B cell (primary cell): ENCODE data around the gene SLC36A1. TPM values are rescaled to one million over a fixed set of nuclear protein-coding genes. Genes with fewer than 3 reads are reported as not detected.

ENCODE experiments used
- ATAC-seq: fragments of 200-7000 bp; cut with Tn5 transposase; one replicate; pipeline ENCODE4 v1.10.0; 2021; ENCODE audit warnings: low read depth, mild to moderate bottlenecking, moderate number of reproducible peaks, moderate library complexity
- CTCF ChIA-PET: fragments of 350-600 bp; sonication (Branson Sonifier 250); formaldehyde crosslinking; loops from one replicate; lab custom pipeline; 2021; ENCODE audit warnings: antibody characterized with exemption, inconsistent platforms; lab: Charles Lee
- POLR2A ChIA-PET: fragments of 350-600 bp; sonication (Branson Sonifier 250); formaldehyde crosslinking; loops from one replicate; lab custom pipeline; 2021; ENCODE audit warnings: antibody characterized with exemption; lab: Charles Lee
- DNase-seq: peaks from one replicate; pipeline ENCODE4 v3.0.0; 2013
- H2AFZ ChIP-seq: 2 replicates; pipeline ENCODE4 v1.6.1; 2012; ENCODE audit warnings: mild to moderate bottlenecking, low read depth, low read length; ENCODE audit not compliant: insufficient read depth, poor library complexity, severe bottlenecking
- H3K27ac ChIP-seq, 2 donors: 1 replicate in 1 of 2; 2 replicates in 1 of 2; pipeline ENCODE4 v1.5.1; 2012 to 2013; ENCODE audit warnings: low read length in 2 of 2, mild to moderate bottlenecking in 2 of 2, moderate library complexity in 1 of 2
- H3K27me3 ChIP-seq, 4 experiments: fragments of 200-600 bp in 1 of 4; sonication (generic) in 1 of 4; replicated peaks in 1 of 4; 1 replicate in 2 of 4; 2 replicates in 2 of 4; pipeline versions ENCODE4 v1.6.1 to v1.7.0; 2013 to 2016; ENCODE audit warnings: low read length in 3 of 4, mild to moderate bottlenecking in 2 of 4, mixed read lengths in 1 of 4, moderate library complexity in 1 of 4; ENCODE audit not compliant: insufficient read depth in 4 of 4, control insufficient read depth in 3 of 4; ENCODE audit errors: control extremely low read depth in 1 of 4
- H3K36me3 ChIP-seq, 2 experiments: replicated peaks in 1 of 2; 1 replicate in 1 of 2; 2 replicates in 1 of 2; pipeline versions ENCODE4 v1.6.1 to v1.7.1; 2013; ENCODE audit warnings: low read length in 1 of 2; ENCODE audit not compliant: insufficient read depth in 2 of 2, control insufficient read depth in 1 of 2; ENCODE audit errors: control extremely low read depth in 1 of 2, extremely low read depth in 1 of 2
- H3K4me1 ChIP-seq, 2 donors: fragments of 200-600 bp in 1 of 2; sonication (generic) in 1 of 2; 1 replicate in 1 of 2; 2 replicates in 1 of 2; pipeline versions ENCODE4 v1.5.1 to v1.6.1; 2013 to 2017; ENCODE audit warnings: low read length in 2 of 2; ENCODE audit not compliant: control insufficient read depth in 2 of 2, insufficient read depth in 2 of 2
- H3K4me2 ChIP-seq: replicated peaks from 2 replicates; pipeline ENCODE3; 2012; ENCODE audit warnings: mild to moderate bottlenecking, low read depth, low read length; ENCODE audit not compliant: poor library complexity, severe bottlenecking
- H3K4me3 ChIP-seq, 5 experiments: fragments of 200-600 bp in 1 of 5; sonication (generic) in 1 of 5; 1 replicate in 3 of 5; 2 replicates in 2 of 5; pipeline versions ENCODE4 v1.5.1 to v1.7.0; 2011 to 2016; ENCODE audit warnings: low read length in 4 of 5, mild to moderate bottlenecking in 4 of 5, low read depth in 2 of 5, control low read depth in 1 of 5, moderate library complexity in 1 of 5; ENCODE audit not compliant: insufficient read depth in 1 of 5; ENCODE audit errors: control extremely low read depth in 1 of 5, extremely low read depth in 1 of 5
- H3K79me2 ChIP-seq: fragments of 200-600 bp; sonication (generic); one replicate; pipeline ENCODE4 v1.6.0; 2016; ENCODE audit warnings: low read length; ENCODE audit not compliant: control insufficient read depth, insufficient read depth
- H3K9ac ChIP-seq: fragments of 200-600 bp; sonication (generic); 2 replicates; pipeline ENCODE4 v1.6.1; 2017; ENCODE audit warnings: mild to moderate bottlenecking, low read length, moderate library complexity
- H3K9me3 ChIP-seq, 3 donors: one replicate each; pipeline versions ENCODE4 v1.6.1 to v1.7.1; 2013; ENCODE audit warnings: low read length in 2 of 3; ENCODE audit not compliant: control insufficient read depth in 2 of 3, insufficient read depth in 1 of 3; ENCODE audit errors: control extremely low read depth in 1 of 3
- H4K20me1 ChIP-seq: 2 replicates; pipeline ENCODE4 v1.6.0; 2012; ENCODE audit warnings: mild to moderate bottlenecking, low read length; ENCODE audit not compliant: insufficient read depth, control insufficient read depth, poor library complexity, severe bottlenecking
- H3K27ac Mint-ChIP-seq: one replicate; pipeline ENCODE4 v1.8.0; 2021; ENCODE audit warnings: mixed read lengths
- H3K27me3 Mint-ChIP-seq: one replicate; pipeline ENCODE4 v1.8.0; 2021; ENCODE audit warnings: mixed read lengths
- H3K4me1 Mint-ChIP-seq: one replicate; pipeline ENCODE4 v1.8.0; 2021; ENCODE audit warnings: mixed read lengths
- H3K4me3 Mint-ChIP-seq: one replicate; pipeline ENCODE4 v1.8.0; 2021; ENCODE audit warnings: mixed read lengths
- H3K9me3 Mint-ChIP-seq: one replicate; pipeline ENCODE4 v1.8.0; 2022; ENCODE audit warnings: mixed read lengths; ENCODE audit not compliant: insufficient read depth
- EZH2 ChIP-seq: IDR thresholded peaks from 2 replicates; pipeline ENCODE4 v1.6.1; 2012; ENCODE audit warnings: borderline replicate concordance, low read depth, mild to moderate bottlenecking, moderate library complexity, low read length; ENCODE audit not compliant: insufficient read depth, poor library complexity, severe bottlenecking
- WGBS: methylation state at CpG from one replicate; pipeline ENCODE4 v1.1.5; 2013; ENCODE audit warnings: missing lambda C conversion rate; ENCODE audit not compliant: insufficient coverage; 5-methylcytosine and 5-hydroxymethylcytosine counted together
- intact Hi-C: fragments of 100-400 bp; cut with micrococcal nuclease; formaldehyde crosslinking; loops from one replicate; pipeline ENCODE4 v1.10.0; 2022
- polyA plus RNA-seq: library from polyadenylated mRNA; depleted of rRNA; stranded (reverse); fragments of >200 nt; gene quantifications from 2 replicates; pipeline ENCODE4 v1.2.3, GENCODE V29; 2012
- total RNA-seq, 2 donors: library from RNA; stranded (reverse); fragments of 120-200 nt in 1 of 2; gene quantifications; 1 replicate in 1 of 2; 2 replicates in 1 of 2; pipeline versions ENCODE4 v1.2.3 to v1.2.4, GENCODE V29; 2013 to 2022
- TF ChIP-seq, protein P1 (sequence below): fragments of 200-600 bp; IDR thresholded peaks from one replicate; pipeline ENCODE4 v1.8.0; 2022; ENCODE audit warnings: antibody characterized with exemption, mild to moderate bottlenecking

Gene SLC36A1
- total and polyA plus RNA-seq, 2 donors (not counting 1 experiment from before 2014, with no cell fraction given), result 4.0 to 15.1 TPM

- CTCF ChIA-PET, result interaction anchor here (1.2 to 1.7 kb wide), 5 partner anchors 9 to 71 kb away, joined by 4 to 6 read pairs (median 5); partner anchors contain the start of gene SLC36A1
These were observed 51.2 kb downstream of the SLC36A1 start for GRCh38 chr5:151498395-151499155.

More at GRCh38 chr5:151498395-151499155, 51.2 kb downstream of the SLC36A1 start:
- intact Hi-C loops, result loop anchor here (5.0 kb wide), 1 partner anchor 321 kb away; no protein-coding TSS in a partner anchor
- DNase-seq (no peak), ATAC-seq (no peak)
- Histone ChIP-seq H3K9ac (no peak overlapping the region), H3K36me3 (peaks cover 0 to 3% of the 10 kb centered on the region in 2 experiments), H3K79me2 (no peaks in the 10 kb centered on the region), H3K4me3 (no peak overlapping the region), H3K27ac (no peak overlapping the region), H3K27me3 (no peaks in the 10 kb centered on the region), H3K4me2 (no peak overlapping the region), H2AFZ (no peak overlapping the region), H4K20me1 (no peaks in the 10 kb centered on the region), H3K4me1 (peaks cover 0 to 6% of the 10 kb centered on the region in 2 donors), H3K9me3 (no peaks in the 10 kb centered on the region)
- H3K9me3 Mint-ChIP-seq, result no peaks in the 10 kb centered on the region
- H3K27ac Mint-ChIP-seq, result no peak overlapping the region
- no peak for TF ChIP-seq EZH2
- TF ChIP-seq, protein P1, sequence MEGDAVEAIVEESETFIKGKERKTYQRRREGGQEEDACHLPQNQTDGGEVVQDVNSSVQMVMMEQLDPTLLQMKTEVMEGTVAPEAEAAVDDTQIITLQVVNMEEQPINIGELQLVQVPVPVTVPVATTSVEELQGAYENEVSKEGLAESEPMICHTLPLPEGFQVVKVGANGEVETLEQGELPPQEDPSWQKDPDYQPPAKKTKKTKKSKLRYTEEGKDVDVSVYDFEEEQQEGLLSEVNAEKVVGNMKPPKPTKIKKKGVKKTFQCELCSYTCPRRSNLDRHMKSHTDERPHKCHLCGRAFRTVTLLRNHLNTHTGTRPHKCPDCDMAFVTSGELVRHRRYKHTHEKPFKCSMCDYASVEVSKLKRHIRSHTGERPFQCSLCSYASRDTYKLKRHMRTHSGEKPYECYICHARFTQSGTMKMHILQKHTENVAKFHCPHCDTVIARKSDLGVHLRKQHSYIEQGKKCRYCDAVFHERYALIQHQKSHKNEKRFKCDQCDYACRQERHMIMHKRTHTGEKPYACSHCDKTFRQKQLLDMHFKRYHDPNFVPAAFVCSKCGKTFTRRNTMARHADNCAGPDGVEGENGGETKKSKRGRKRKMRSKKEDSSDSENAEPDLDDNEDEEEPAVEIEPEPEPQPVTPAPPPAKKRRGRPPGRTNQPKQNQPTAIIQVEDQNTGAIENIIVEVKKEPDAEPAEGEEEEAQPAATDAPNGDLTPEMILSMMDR, result no peak
- H3K4me1 Mint-ChIP-seq, result peaks cover 4% of the 10 kb centered on the region
- no peak overlapping the region for H3K4me3 Mint-ChIP-seq
- POLR2A ChIA-PET, result no interaction called here
- 97% methylated on average over 7 of the region's 8 CpGs for WGBS
- H3K27me3 Mint-ChIP-seq, result no peaks in the 10 kb centered on the region
